HepG2 (cell line): ENCODE data around the gene GTPBP6. TPM values are rescaled to one million over a fixed set of nuclear protein-coding genes. Genes with fewer than 3 reads are reported as not detected.

Experiments used
- ATF5 ChIP-seq: sonication (generic); formaldehyde crosslinking; IDR thresholded peaks from 2 replicates; pipeline ENCODE4 v1.4.0; 2020; ENCODE audit warnings: mild to moderate bottlenecking, low read depth, missing genetic modification reagents
- CHD2 ChIP-seq: IDR thresholded peaks from 2 replicates; pipeline ENCODE4 v1.6.1; 2011; ENCODE audit warnings: low read depth, low read length, improper control_type of control experiment
- DMAP1 ChIP-seq: IDR thresholded peaks from 2 replicates; pipeline ENCODE4 v1.6.1; 2016
- DZIP1 ChIP-seq: sonication (generic); formaldehyde crosslinking; IDR thresholded peaks from 2 replicates; pipeline ENCODE4 v1.5.0; 2020; ENCODE audit warnings: mild to moderate bottlenecking, missing genetic modification reagents
- FOXK2 ChIP-seq: fragments of 450-650 bp; IDR thresholded peaks from 2 replicates; pipeline ENCODE4 v1.6.1; 2016
- HNF1B ChIP-seq: sonication (generic); formaldehyde crosslinking; IDR thresholded peaks from 2 replicates; pipeline ENCODE4 v1.5.1; 2020; ENCODE audit warnings: mild to moderate bottlenecking, moderate library complexity, missing genetic modification reagents
- PATZ1 ChIP-seq: sonication (generic); formaldehyde crosslinking; IDR thresholded peaks from 2 replicates; pipeline ENCODE4 v1.4.0; 2020; ENCODE audit warnings: missing genetic modification reagents
- RFXAP ChIP-seq: sonication (generic); formaldehyde crosslinking; IDR thresholded peaks from 2 replicates; pipeline ENCODE4 v1.4.0; 2020; ENCODE audit warnings: missing genetic modification reagents, borderline replicate concordance
- SPEN ChIP-seq: sonication (generic); formaldehyde crosslinking; IDR thresholded peaks from 2 replicates; pipeline ENCODE4 v1.5.1; 2020; ENCODE audit warnings: low read depth, mild to moderate bottlenecking, missing genetic modification reagents
- SYNCRIP ChIP-seq: fragments of 200-400 bp; formaldehyde crosslinking; IDR thresholded peaks from 2 replicates; pipeline ENCODE4 v1.6.1; 2018; ENCODE audit warnings: mild to moderate bottlenecking, low read depth, low read length; ENCODE audit not compliant: insufficient read depth
- ZFP91 ChIP-seq: sonication (generic); formaldehyde crosslinking; IDR thresholded peaks from 2 replicates; pipeline ENCODE4 v1.9.0; 2022; ENCODE audit warnings: missing genetic modification reagents, mild to moderate bottlenecking, borderline replicate concordance
- ZMYM2 ChIP-seq: sonication (generic); formaldehyde crosslinking; IDR thresholded peaks from 2 replicates; pipeline ENCODE4 v1.8.0; 2022; ENCODE audit warnings: mild to moderate bottlenecking, missing genetic modification reagents
- ZMYM3 ChIP-seq: sonication (generic); formaldehyde crosslinking; IDR thresholded peaks from 2 replicates; pipeline ENCODE4 v1.5.1; 2020; ENCODE audit warnings: mild to moderate bottlenecking, missing genetic modification reagents
- ZNF143 ChIP-seq: sonication (generic); formaldehyde crosslinking; IDR thresholded peaks from 2 replicates; pipeline ENCODE4 v1.4.0; 2020; ENCODE audit warnings: missing genetic modification reagents
- ZNF253 ChIP-seq: sonication (generic); formaldehyde crosslinking; IDR thresholded peaks from 2 replicates; pipeline ENCODE4 v1.8.0; 2022; ENCODE audit warnings: mild to moderate bottlenecking, missing genetic modification reagents, borderline replicate concordance
- ZNF513 ChIP-seq: sonication (generic); formaldehyde crosslinking; conservative IDR thresholded peaks from 2 replicates; pipeline ENCODE4 v1.5.0; 2020; ENCODE audit warnings: missing genetic modification reagents
- ZNF563 ChIP-seq: sonication (generic); formaldehyde crosslinking; IDR thresholded peaks from 2 replicates; pipeline ENCODE4 v1.8.0; 2022; ENCODE audit warnings: mild to moderate bottlenecking, moderate library complexity, missing genetic modification reagents
- ZNF564 ChIP-seq: sonication (generic); formaldehyde crosslinking; IDR thresholded peaks from 2 replicates; pipeline ENCODE4 v1.8.1; 2023; ENCODE audit warnings: mild to moderate bottlenecking, missing genetic modification reagents
- ZNF572 ChIP-seq: sonication (generic); formaldehyde crosslinking; IDR thresholded peaks from 2 replicates; pipeline ENCODE4 v1.5.1; 2020; ENCODE audit warnings: mild to moderate bottlenecking, missing genetic modification reagents
- polyA plus RNA-seq, 8 experiments: library from polyadenylated mRNA; depleted of rRNA in 3 of 8; stranded (reverse) in 7 of 8; unstranded in 1 of 8; fragments of >200 nt; fragmentation: Illumina TruSeq in 4 of 8; extraction: Trizol in 4 of 8; gene quantifications; 2 replicates each; pipeline versions ENCODE4 v1.2.1 to v1.2.3, GENCODE V29; 2011 to 2016; ENCODE audit warnings: low read depth in 4 of 8, missing spikeins in 1 of 8, mixed read lengths in 1 of 8; ENCODE audit not compliant: insufficient read depth in 1 of 8
- total RNA-seq, 5 experiments: library from RNA; depleted of rRNA; stranded (reverse); fragments of >200 nt; fragmentation: Illumina TruSeq; extraction: Trizol; gene quantifications; 2 replicates each; pipeline ENCODE4 v1.2.3, GENCODE V29; 2016; ENCODE audit warnings: low read depth in 1 of 5

The GTPBP6 gene
- total and polyA plus RNA-seq, 2 of the 13 experiments (the other 11 are each of a cell fraction or from before 2014, with no cell fraction given): 20.2 to 39.6 TPM

GRCh38 chrX:264634-265455 lies 53.8 kb downstream of the GTPBP6 start (continued):
- TF ChIP-seq ZNF513 (CRISPR knock-in tag) (no peak), ZNF253 (CRISPR knock-in tag) (no peak), ZNF143 (CRISPR knock-in tag) (no peak), DMAP1 (CRISPR knock-in tag) (no peak), ATF5 (no peak), ZMYM3 (CRISPR knock-in tag) (peak; percentile 74), DZIP1 (CRISPR knock-in tag) (no peak), ZNF572 (CRISPR knock-in tag) (no peak), ZNF564 (no peak), ZFP91 (CRISPR knock-in tag) (no peak), PATZ1 (CRISPR knock-in tag) (peak; percentile 44; the same call in 1 of the 2 replicates), ZMYM2 (no peak), ZNF563 (CRISPR knock-in tag) (no peak), CHD2 (no peak), RFXAP (CRISPR knock-in tag) (no peak), SYNCRIP (no peak), HNF1B (CRISPR knock-in tag) (0 out of 2 replicates have a peak, but pooled peaks have one; percentile 33), SPEN (no peak), FOXK2 (no peak)
